HepG2 (cell line): ENCODE data around the gene OGFR. TPM values are rescaled to one million over a fixed set of nuclear protein-coding genes. Genes with fewer than 3 reads are reported as not detected.

ENCODE experiments used
- BRCA1 ChIP-seq: sonication (generic); formaldehyde crosslinking; IDR thresholded peaks from 2 replicates; pipeline ENCODE4 v1.4.0; 2020; ENCODE audit warnings: missing genetic modification reagents
- DNMT3B ChIP-seq: conservative IDR thresholded peaks from 2 replicates; pipeline ENCODE4 v1.6.1; 2016; ENCODE audit warnings: missing biosample characterization, control low read depth
- GATA4 ChIP-seq: sonication (generic); IDR thresholded peaks from 2 replicates; pipeline ENCODE4 v1.6.1; 2016; ENCODE audit warnings: antibody characterized with exemption, low read depth, borderline replicate concordance
- HDAC1 ChIP-seq: sonication (generic); formaldehyde crosslinking; IDR thresholded peaks from 2 replicates; pipeline ENCODE4 v1.5.1; 2020; ENCODE audit warnings: mild to moderate bottlenecking, missing genetic modification reagents
- HOXD1 ChIP-seq: sonication (generic); formaldehyde crosslinking; IDR thresholded peaks from 2 replicates; pipeline ENCODE4 v1.5.0; 2020; ENCODE audit warnings: missing genetic modification reagents
- MAFK ChIP-seq, 2 experiments: IDR thresholded peaks in 1 of 2; conservative IDR thresholded peaks in 1 of 2; 2 replicates each; pipeline ENCODE4 v1.6.1; 2011; ENCODE audit warnings: improper control_type of control experiment in 2 of 2, low read length in 2 of 2
- MEF2D ChIP-seq: sonication (generic); formaldehyde crosslinking; IDR thresholded peaks from 2 replicates; pipeline ENCODE4 v1.5.1; 2020; ENCODE audit warnings: mild to moderate bottlenecking, missing genetic modification reagents
- TOE1 ChIP-seq: sonication (generic); formaldehyde crosslinking; IDR thresholded peaks from 2 replicates; pipeline ENCODE4 v1.4.0; 2020; ENCODE audit warnings: mild to moderate bottlenecking, missing genetic modification reagents
- ZBTB37 ChIP-seq: sonication (generic); formaldehyde crosslinking; IDR thresholded peaks from 2 replicates; pipeline ENCODE4 v1.4.0; 2020; ENCODE audit warnings: mild to moderate bottlenecking, missing genetic modification reagents
- ZBTB38 ChIP-seq: sonication (generic); formaldehyde crosslinking; IDR thresholded peaks from 2 replicates; pipeline ENCODE4 v1.5.1; 2020; ENCODE audit warnings: mild to moderate bottlenecking, missing genetic modification reagents
- ZFP90 ChIP-seq: sonication (generic); formaldehyde crosslinking; IDR thresholded peaks from 2 replicates; pipeline ENCODE4 v1.8.0; 2022; ENCODE audit warnings: missing genetic modification reagents, mild to moderate bottlenecking, inconsistent platforms, borderline replicate concordance
- ZNF207 ChIP-seq: fragments of 450-650 bp; IDR thresholded peaks from 2 replicates; pipeline ENCODE4 v1.6.1; 2016; ENCODE audit warnings: antibody characterized with exemption, borderline replicate concordance
- ZNF317 ChIP-seq: sonication (generic); formaldehyde crosslinking; IDR thresholded peaks from 2 replicates; pipeline ENCODE4 v1.5.0; 2020; ENCODE audit warnings: mild to moderate bottlenecking, missing genetic modification reagents
- ZNF546 ChIP-seq: sonication (generic); formaldehyde crosslinking; conservative IDR thresholded peaks from 2 replicates; pipeline ENCODE4 v1.8.1; 2023; ENCODE audit warnings: mild to moderate bottlenecking, missing genetic modification reagents
- ZNF749 ChIP-seq: sonication (generic); formaldehyde crosslinking; IDR thresholded peaks from 2 replicates; pipeline ENCODE4 v1.8.0; 2022; ENCODE audit warnings: mild to moderate bottlenecking, missing genetic modification reagents, moderate library complexity, borderline replicate concordance
- polyA plus RNA-seq, 8 experiments: library from polyadenylated mRNA; depleted of rRNA in 3 of 8; stranded (reverse) in 7 of 8; unstranded in 1 of 8; fragments of >200 nt; fragmentation: Illumina TruSeq in 4 of 8; extraction: Trizol in 4 of 8; gene quantifications; 2 replicates each; pipeline versions ENCODE4 v1.2.1 to v1.2.3, GENCODE V29; 2011 to 2016; ENCODE audit warnings: low read depth in 4 of 8, missing spikeins in 1 of 8, mixed read lengths in 1 of 8; ENCODE audit not compliant: insufficient read depth in 1 of 8
- total RNA-seq, 5 experiments: library from RNA; depleted of rRNA; stranded (reverse); fragments of >200 nt; fragmentation: Illumina TruSeq; extraction: Trizol; gene quantifications; 2 replicates each; pipeline ENCODE4 v1.2.3, GENCODE V29; 2016; ENCODE audit warnings: low read depth in 1 of 5
- TF ChIP-seq, protein P1 (sequence below): sonication (generic); formaldehyde crosslinking; IDR thresholded peaks from one replicate; pipeline ENCODE4 v1.5.1; 2020; ENCODE audit warnings: mild to moderate bottlenecking, missing genetic modification reagents; ENCODE audit errors: not compliant biosample characterization
- TF ChIP-seq, protein P2 (sequence below): sonication (generic); formaldehyde crosslinking; IDR thresholded peaks from 2 replicates; pipeline ENCODE4 v1.8.0; 2022; ENCODE audit warnings: mild to moderate bottlenecking, missing genetic modification reagents, moderate library complexity

Gene OGFR
- total and polyA plus RNA-seq, 2 of the 13 experiments (the other 11 are each of a cell fraction or from before 2014, with no cell fraction given), result 47.7 to 81.8 TPM

DNA sequence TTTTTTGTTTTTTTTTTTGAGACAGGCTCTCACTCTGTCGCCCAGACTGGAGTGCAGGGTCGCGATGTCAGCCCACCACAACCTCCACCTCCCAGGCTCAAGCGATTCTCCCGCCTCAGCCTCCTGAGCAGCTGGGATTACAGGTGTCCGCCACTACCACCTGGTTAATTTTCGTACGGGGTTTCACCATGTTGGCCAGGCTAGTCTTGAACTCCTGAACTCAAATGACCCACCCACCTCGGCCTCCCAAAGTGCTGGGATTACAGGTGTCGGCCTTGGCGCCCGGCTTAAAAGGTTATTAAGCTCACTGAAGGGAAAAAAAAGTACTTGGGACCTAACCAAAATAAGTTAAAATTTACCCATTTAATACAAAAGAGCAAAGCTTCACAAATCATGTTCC, 55.1 kb downstream of the OGFR start (continued):
- TF ChIP-seq, protein P1, sequence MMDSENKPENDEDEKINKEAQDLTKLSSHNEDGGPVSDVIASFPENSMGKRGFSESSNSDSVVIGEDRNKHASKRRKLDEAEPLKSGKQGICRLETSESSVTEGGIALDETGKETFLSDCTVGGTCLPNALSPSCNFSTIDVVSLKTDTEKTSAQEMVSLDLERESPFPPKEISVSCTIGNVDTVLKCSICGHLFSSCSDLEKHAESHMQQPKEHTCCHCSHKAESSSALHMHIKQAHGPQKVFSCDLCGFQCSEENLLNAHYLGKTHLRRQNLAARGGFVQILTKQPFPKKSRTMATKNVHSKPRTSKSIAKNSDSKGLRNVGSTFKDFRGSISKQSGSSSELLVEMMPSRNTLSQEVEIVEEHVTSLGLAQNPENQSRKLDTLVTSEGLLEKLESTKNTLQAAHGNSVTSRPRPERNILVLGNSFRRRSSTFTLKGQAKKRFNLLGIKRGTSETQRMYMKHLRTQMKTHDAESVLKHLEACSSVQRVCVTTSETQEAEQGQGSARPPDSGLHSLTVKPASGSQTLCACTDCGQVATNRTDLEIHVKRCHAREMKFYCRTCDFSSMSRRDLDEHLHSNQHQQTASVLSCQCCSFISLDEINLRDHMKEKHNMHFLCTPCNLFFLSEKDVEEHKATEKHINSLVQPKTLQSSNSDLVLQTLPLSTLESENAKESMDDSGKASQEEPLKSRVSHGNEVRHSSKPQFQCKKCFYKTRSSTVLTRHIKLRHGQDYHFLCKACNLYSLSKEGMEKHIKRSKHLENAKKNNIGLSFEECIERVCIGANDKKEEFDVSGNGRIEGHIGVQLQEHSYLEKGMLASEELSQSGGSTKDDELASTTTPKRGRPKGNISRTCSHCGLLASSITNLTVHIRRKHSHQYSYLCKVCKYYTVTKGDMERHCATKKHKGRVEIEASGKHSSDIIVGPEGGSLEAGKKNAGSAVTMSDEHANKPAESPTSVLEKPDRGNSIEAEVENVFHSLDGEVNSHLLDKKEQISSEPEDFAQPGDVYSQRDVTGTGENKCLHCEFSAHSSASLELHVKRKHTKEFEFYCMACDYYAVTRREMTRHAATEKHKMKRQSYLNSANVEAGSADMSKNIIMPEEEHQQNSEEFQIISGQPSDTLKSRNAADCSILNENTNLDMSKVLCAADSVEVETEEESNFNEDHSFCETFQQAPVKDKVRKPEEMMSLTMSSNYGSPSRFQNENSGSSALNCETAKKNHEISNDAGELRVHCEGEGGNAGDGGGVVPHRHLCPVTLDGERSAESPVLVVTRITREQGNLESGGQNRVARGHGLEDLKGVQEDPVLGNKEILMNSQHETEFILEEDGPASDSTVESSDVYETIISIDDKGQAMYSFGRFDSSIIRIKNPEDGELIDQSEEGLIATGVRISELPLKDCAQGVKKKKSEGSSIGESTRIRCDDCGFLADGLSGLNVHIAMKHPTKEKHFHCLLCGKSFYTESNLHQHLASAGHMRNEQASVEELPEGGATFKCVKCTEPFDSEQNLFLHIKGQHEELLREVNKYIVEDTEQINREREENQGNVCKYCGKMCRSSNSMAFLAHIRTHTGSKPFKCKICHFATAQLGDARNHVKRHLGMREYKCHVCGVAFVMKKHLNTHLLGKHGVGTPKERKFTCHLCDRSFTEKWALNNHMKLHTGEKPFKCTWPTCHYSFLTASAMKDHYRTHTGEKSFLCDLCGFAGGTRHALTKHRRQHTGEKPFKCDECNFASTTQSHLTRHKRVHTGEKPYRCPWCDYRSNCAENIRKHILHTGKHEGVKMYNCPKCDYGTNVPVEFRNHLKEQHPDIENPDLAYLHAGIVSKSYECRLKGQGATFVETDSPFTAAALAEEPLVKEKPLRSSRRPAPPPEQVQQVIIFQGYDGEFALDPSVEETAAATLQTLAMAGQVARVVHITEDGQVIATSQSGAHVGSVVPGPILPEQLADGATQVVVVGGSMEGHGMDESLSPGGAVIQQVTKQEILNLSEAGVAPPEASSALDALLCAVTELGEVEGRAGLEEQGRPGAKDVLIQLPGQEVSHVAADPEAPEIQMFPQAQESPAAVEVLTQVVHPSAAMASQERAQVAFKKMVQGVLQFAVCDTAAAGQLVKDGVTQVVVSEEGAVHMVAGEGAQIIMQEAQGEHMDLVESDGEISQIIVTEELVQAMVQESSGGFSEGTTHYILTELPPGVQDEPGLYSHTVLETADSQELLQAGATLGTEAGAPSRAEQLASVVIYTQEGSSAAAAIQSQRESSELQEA (CRISPR knock-in tag), result no peak
- TF ChIP-seq DNMT3B, result no peak
- no peak for TF ChIP-seq ZBTB37 (CRISPR knock-in tag)
- no peak for TF ChIP-seq GATA4
- TF ChIP-seq ZNF207, result no peak
- TF ChIP-seq BRCA1 (CRISPR knock-in tag), result no peak
- TF ChIP-seq ZNF749 (CRISPR knock-in tag), result no peak
- TF ChIP-seq TOE1 (CRISPR knock-in tag), result no peak
- peak; percentile 14; the same call in 1 of the 2 replicates for TF ChIP-seq HDAC1 (CRISPR knock-in tag)
- no peak for TF ChIP-seq HOXD1
- TF ChIP-seq ZNF317 (CRISPR knock-in tag), result no peak
- TF ChIP-seq, protein P2, sequence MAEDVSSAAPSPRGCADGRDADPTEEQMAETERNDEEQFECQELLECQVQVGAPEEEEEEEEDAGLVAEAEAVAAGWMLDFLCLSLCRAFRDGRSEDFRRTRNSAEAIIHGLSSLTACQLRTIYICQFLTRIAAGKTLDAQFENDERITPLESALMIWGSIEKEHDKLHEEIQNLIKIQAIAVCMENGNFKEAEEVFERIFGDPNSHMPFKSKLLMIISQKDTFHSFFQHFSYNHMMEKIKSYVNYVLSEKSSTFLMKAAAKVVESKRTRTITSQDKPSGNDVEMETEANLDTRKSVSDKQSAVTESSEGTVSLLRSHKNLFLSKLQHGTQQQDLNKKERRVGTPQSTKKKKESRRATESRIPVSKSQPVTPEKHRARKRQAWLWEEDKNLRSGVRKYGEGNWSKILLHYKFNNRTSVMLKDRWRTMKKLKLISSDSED (CRISPR knock-in tag), result peak; percentile 43; the same call in 1 of the 2 replicates
- TF ChIP-seq MAFK (conservative IDR thresholded peaks at IDR 0.05 in 1 of 2, IDR thresholded peaks at IDR 0.05 in 1 of 2; ENCODE audit: low read length in 2 of 2), result no peak
- no peak for TF ChIP-seq MEF2D (CRISPR knock-in tag)
- TF ChIP-seq ZBTB38 (CRISPR knock-in tag), result peak; percentile 46; the same call in 1 of the 2 replicates
- no peak for TF ChIP-seq ZFP90 (CRISPR knock-in tag)
- no peak for TF ChIP-seq ZNF546 (CRISPR knock-in tag)
